Measurements from ENCODE around the gene CBLB. TPM values are rescaled to one million over a fixed set of nuclear protein-coding genes. Genes with fewer than 3 reads are reported as not detected.

Gene CBLB
- total RNA-seq, 1 donor = 12.1 TPM

- no peak for DNase-seq (ENCODE audit: low read depth in 2 of 3, low spot score in 2 of 3)
Observed at GRCh38 chr3:105791919-105792786, 76.7 kb downstream of the CBLB start.

GRCh38 chr3:105791131-105791530, 77.7 kb downstream of the CBLB start:
- DNase-seq (ENCODE audit: low read depth in 2 of 3, low spot score in 2 of 3) = no peak

- DNase-seq (ENCODE audit: low read depth in 2 of 3, low spot score in 2 of 3) = no peak
Observed at GRCh38 chr3:105790534-105790933, 78.3 kb downstream of the CBLB start.

GRCh38 chr3:105788593-105788992, 80.2 kb downstream of the CBLB start:
- DNase-seq (ENCODE audit: low read depth in 2 of 3, low spot score in 2 of 3) = no peak

- DNase-seq (ENCODE audit: low read depth in 2 of 3, low spot score in 2 of 3) = no peak
Observed at GRCh38 chr3:105787453-105787852, 81.4 kb downstream of the CBLB start.

GRCh38 chr3:105786990-105787389, 81.8 kb downstream of the CBLB start:
- no peak for DNase-seq (ENCODE audit: low read depth in 2 of 3, low spot score in 2 of 3)

- DNase-seq (ENCODE audit: low read depth in 2 of 3, low spot score in 2 of 3) = no peak
Observed at GRCh38 chr3:105786241-105786640, 82.6 kb downstream of the CBLB start.

- DNase-seq (ENCODE audit: low read depth in 2 of 3, low spot score in 2 of 3) = no peak
Observed at GRCh38 chr3:105785803-105786202, 83.0 kb downstream of the CBLB start.

GRCh38 chr3:105783631-105784030, 85.2 kb downstream of the CBLB start:
- no peak for DNase-seq (ENCODE audit: low read depth in 2 of 3, low spot score in 2 of 3)

GRCh38 chr3:105781871-105782270, 86.9 kb downstream of the CBLB start:
- no peak for DNase-seq (ENCODE audit: low read depth in 2 of 3, low spot score in 2 of 3)

- no peak for DNase-seq (ENCODE audit: low read depth in 2 of 3, low spot score in 2 of 3)
Observed at GRCh38 chr3:105780107-105780506, 88.7 kb downstream of the CBLB start.

GRCh38 chr3:105775368-105775767, 93.4 kb downstream of the CBLB start:
- no peak for DNase-seq (ENCODE audit: low read depth in 2 of 3, low spot score in 2 of 3)

- no peak for DNase-seq (ENCODE audit: low read depth in 2 of 3, low spot score in 2 of 3)
Observed at GRCh38 chr3:105774444-105775180, 94.2 kb downstream of the CBLB start.

- no peak for DNase-seq (ENCODE audit: low read depth in 2 of 3, low spot score in 2 of 3)
Observed at GRCh38 chr3:105773291-105773690, 95.5 kb downstream of the CBLB start.

- no peak for DNase-seq (ENCODE audit: low read depth in 2 of 3, low spot score in 2 of 3)
Observed at GRCh38 chr3:105772635-105773034, 96.2 kb downstream of the CBLB start.

GRCh38 chr3:105771392-105771791, 97.4 kb downstream of the CBLB start:
- DNase-seq (ENCODE audit: low read depth in 2 of 3, low spot score in 2 of 3) = no peak

- DNase-seq (ENCODE audit: low read depth in 2 of 3, low spot score in 2 of 3) = no peak
Observed at GRCh38 chr3:105770410-105770809, 98.4 kb downstream of the CBLB start.

GRCh38 chr3:105767776-105768175, 101.0 kb downstream of the CBLB start:
- no peak for DNase-seq (ENCODE audit: low read depth in 2 of 3, low spot score in 2 of 3)

GRCh38 chr3:105767216-105767615, 101.6 kb downstream of the CBLB start:
- no peak for DNase-seq (ENCODE audit: low read depth in 2 of 3, low spot score in 2 of 3)

- peak in 1 of 3 donors; percentile 31 for DNase-seq (ENCODE audit: low read depth in 2 of 3, low spot score in 2 of 3)
Observed at GRCh38 chr3:105765308-105765639, 103.5 kb downstream of the CBLB start.

- DNase-seq (ENCODE audit: low read depth in 2 of 3, low spot score in 2 of 3) = peak in 2 of 3 donors; percentile 7 to 48
Observed at GRCh38 chr3:105764378-105765307, 104.2 kb downstream of the CBLB start.

All from hematopoietic multipotent progenitor cell (in vitro differentiated cells).